ENCODE measurements around the gene ABCA7.

Gene ABCA7

GRCh38 chr19:1002600-1002999 is 37.3 kb upstream of the ABCA7 start:
- no peak for DNase-seq (ENCODE audit: low read depth)

- no peak for DNase-seq (ENCODE audit: low read depth)
Measured at GRCh38 chr19:1003283-1003682, 36.6 kb upstream of the ABCA7 start.

- DNase-seq (ENCODE audit: low read depth) = no peak
Measured at GRCh38 chr19:1004204-1004802, 35.6 kb upstream of the ABCA7 start.

- no peak for DNase-seq (ENCODE audit: low read depth)
Measured at GRCh38 chr19:1004803-1005664, 34.9 kb upstream of the ABCA7 start.

- DNase-seq (ENCODE audit: low read depth) = no peak
Measured at GRCh38 chr19:1006711-1007398, 33.1 kb upstream of the ABCA7 start.

- no peak for DNase-seq (ENCODE audit: low read depth)
Measured at GRCh38 chr19:1007399-1008251, 32.3 kb upstream of the ABCA7 start.

- DNase-seq (ENCODE audit: low read depth) = no peak
Measured at GRCh38 chr19:1008268-1009040, 31.5 kb upstream of the ABCA7 start.

- no peak for DNase-seq (ENCODE audit: low read depth)
Measured at GRCh38 chr19:1009041-1009980, 30.6 kb upstream of the ABCA7 start.

GRCh38 chr19:1009981-1010538 is 29.8 kb upstream of the ABCA7 start:
- no peak for DNase-seq (ENCODE audit: low read depth)

- DNase-seq (ENCODE audit: low read depth) = no peak
Measured at GRCh38 chr19:1010586-1011510, 29.1 kb upstream of the ABCA7 start.

- no peak for DNase-seq (ENCODE audit: low read depth)
Measured at GRCh38 chr19:1011831-1012333, 28.0 kb upstream of the ABCA7 start.

- DNase-seq (ENCODE audit: low read depth) = no peak
Measured at GRCh38 chr19:1012334-1012733, 27.6 kb upstream of the ABCA7 start.

GRCh38 chr19:1013218-1013617 is 26.7 kb upstream of the ABCA7 start:
- DNase-seq (ENCODE audit: low read depth) = no peak

- no peak for DNase-seq (ENCODE audit: low read depth)
Measured at GRCh38 chr19:1014161-1015060, 25.5 kb upstream of the ABCA7 start.

- no peak for DNase-seq (ENCODE audit: low read depth)
Measured at GRCh38 chr19:1015061-1015781, 24.7 kb upstream of the ABCA7 start.

- no peak for DNase-seq (ENCODE audit: low read depth)
Measured at GRCh38 chr19:1015782-1016646, 23.9 kb upstream of the ABCA7 start.

Measured in stimulated activated CD8-positive, alpha-beta memory T cell treated with anti-CD3 and anti-CD28 coated beads, Interleukin-12 subunit alpha, Interleukin-12 subunit beta, amount 100 ng/mL, for 1 hour (primary cell).